HG03066 (cell line): ENCODE data around the gene ZNF66.
"Not testable (repeated sequence)": the region's sequence is repeated elsewhere in the genome, so short reads cannot be mapped to it uniquely, and the experiment has no call there.

Experiments
- ATAC-seq: cut with Tn5 transposase; IDR thresholded peaks from one replicate; pipeline ENCODE4 v1.9.1; 2021; ENCODE audit warnings: low read depth; ENCODE audit not compliant: unreplicated experiment

The ZNF66 gene

DNA sequence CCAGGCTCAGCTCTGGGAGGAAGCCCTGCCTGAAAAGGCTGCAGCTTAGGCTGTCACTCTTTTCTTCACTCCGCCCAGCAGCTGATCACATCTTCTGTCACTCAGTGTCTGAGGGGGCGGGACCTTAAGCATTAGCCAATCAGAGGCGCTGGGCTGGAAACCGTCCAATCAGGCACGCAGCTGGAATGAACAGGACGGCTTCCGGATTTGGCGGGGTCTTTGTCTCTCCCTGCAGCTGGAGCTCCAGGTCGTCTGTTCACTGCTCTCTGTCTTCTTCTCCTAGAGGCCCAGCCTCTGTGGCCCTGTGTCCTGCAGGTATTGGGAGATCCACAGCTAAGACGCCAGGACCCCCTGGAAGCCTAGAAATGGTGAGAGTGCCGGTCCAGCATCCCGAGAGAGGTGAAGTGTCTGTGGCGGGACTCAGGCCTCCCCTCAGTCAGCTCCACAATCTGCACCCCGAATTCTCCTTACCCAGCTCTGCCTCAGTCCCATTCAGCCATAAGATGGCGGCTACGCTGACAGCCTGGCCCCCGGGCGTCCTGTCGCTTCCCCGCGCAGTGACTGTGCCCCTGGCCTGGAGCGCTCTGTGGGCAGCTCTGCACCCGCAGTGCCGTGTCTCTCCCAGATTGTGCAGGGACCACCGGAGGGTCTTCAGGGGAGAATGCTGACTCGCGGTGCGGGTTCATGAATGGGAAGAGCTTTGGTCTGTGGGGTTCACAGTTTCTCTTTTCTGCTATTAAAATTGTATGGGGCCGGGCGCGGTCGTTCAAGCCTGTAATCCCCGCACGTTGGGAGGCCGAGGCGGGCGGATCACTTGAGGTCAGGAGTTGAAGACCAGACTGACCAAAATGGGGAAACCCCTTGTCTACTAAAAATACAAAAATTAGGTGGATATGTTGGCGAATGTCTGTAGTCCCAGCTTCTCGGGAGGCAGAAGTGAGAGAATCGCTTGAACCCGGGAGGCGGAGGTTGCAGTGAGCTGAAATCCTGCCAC, at the start of gene ZNF66:
ZNF66 (plus strand) TSS at position 222 of the 994 bp plus-strand sequence; CDS start at position 366, 144 bp downstream.
- peak; percentile 95 for ATAC-seq

DNA sequence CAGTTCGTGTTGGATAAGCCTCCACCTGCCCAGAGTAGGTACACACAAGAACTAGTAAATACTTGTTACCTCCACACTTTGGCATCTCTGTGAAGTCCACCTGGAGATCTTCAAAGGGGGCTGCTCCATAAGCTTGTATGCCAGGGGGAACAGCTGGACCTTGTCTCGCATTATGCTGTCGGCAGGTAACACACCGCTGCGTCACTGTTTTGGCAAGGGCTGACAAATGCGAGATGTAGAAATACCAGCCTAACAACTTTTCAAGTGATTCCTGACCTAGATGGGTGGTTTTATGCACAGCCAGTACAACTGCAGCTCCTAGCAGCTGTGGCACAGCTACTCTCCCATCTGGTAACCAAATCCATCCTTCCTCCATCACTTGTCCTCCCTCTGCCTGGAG, 25.9 kb upstream of the ZNF66 start:
- not testable (repeated sequence) for ATAC-seq

DNA sequence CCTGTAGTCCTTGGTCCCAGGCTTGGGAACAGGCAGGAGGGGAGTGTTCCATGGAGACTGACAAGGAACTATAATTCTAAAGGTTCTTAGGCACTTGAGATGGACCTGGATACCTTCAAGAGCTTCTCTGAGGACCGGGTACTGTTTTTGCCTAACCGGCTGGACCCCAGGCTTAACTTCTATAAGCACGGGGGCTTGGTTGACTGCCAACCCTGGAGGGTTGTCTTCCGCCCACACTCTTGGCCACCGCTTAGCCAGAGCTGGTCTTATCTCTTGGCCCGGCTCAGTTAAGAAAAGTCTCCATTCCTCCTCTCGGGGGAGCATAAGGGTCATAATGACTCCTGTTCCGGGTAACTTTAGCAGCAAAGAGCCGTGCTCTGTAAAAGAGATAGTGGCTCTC, 23.8 kb upstream of the ZNF66 start:
- not testable (repeated sequence) for ATAC-seq

- ATAC-seq: not testable (repeated sequence)
These were observed 6.8 kb upstream of the ZNF66 start for GRCh38 chr19:20769225-20769736.

- no peak for ATAC-seq
These were observed 11.7 kb downstream of the ZNF66 start for GRCh38 chr19:20787786-20788185.

DNA sequence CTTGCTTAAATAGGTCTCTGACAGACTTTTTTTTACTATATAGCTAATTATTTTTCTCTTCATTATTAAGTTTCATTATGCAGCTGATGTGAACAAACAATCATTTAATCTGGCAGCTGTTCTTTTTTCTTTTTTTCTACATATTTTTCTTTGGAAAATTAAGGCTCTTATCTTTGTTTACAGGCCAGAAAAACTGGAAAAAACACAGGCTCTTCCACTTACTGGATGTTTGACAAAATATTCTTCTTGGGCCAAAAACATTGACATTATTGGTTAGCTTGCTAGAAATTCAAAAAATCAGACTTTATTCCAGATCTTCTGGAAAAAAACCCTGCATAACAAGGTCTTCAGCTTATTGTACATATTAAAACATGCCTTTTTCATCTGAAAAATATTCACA, 15.7 kb downstream of the ZNF66 start:
- no peak for ATAC-seq

GRCh38 chr19:20806311-20807262, 30.5 kb downstream of the ZNF66 start:
- ATAC-seq: not testable (repeated sequence)

DNA sequence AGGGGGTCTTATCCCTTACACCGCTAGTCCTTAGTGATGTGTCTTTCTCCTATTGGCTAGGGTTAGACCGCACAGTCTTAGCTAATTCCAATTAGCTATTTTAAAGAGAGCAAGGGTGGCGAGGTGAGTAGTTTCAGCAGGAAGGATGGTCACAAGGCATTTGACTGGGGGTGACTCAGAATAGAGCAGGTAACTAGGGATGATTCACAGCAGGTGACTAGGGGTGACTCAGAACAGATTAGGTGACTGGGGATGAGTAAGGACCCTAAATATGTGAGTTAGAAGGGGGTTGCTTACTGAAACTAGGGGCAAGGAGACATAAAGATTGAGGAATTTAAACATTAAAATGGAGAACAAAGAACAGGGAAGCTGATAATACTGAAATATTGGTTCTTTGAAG, 64.3 kb downstream of the ZNF66 start:
- no peak for ATAC-seq
